ES-I3 (cell line): ENCODE results near the gene TDRD6.

ENCODE experiments used
- H3K36me3 ChIP-seq: 2 replicates; pipeline ENCODE4 v1.6.1; 2013; ENCODE audit warnings: mild to moderate bottlenecking, low read length, control low read depth, moderate library complexity; ENCODE audit not compliant: insufficient read depth
- H3K4me1 ChIP-seq: 2 replicates; pipeline ENCODE4 v1.6.1; 2013; ENCODE audit warnings: mild to moderate bottlenecking, control low read depth, low read length; ENCODE audit not compliant: insufficient read depth
- H3K9ac ChIP-seq: 2 replicates; pipeline ENCODE4 v1.6.1; 2013; ENCODE audit warnings: low read depth, mild to moderate bottlenecking, low read length, moderate library complexity
- H3K9me3 ChIP-seq: 2 replicates; pipeline ENCODE4 v1.6.1; 2013; ENCODE audit warnings: mild to moderate bottlenecking, low read length, moderate library complexity; ENCODE audit not compliant: control insufficient read depth, insufficient read depth

Gene TDRD6

GRCh38 chr6:46704562-46704961, 16.9 kb downstream of the TDRD6 start:
- no peaks in the 10 kb centered on the region for H3K9me3 ChIP-seq
- no peak overlapping the region for H3K9ac ChIP-seq
- H3K36me3 ChIP-seq = no peaks in the 10 kb centered on the region
- no peaks in the 10 kb centered on the region; the same call in 1 of the 2 replicates for H3K4me1 ChIP-seq

- Histone ChIP-seq H3K9ac (no peak overlapping the region), H3K4me1 (no peaks in the 10 kb centered on the region; the same call in 1 of the 2 replicates), H3K36me3 (no peaks in the 10 kb centered on the region), H3K9me3 (no peaks in the 10 kb centered on the region)
Observed at GRCh38 chr6:46706464-46706863, 18.8 kb downstream of the TDRD6 start.

- Histone ChIP-seq H3K4me1 (no peaks in the 10 kb centered on the region), H3K36me3 (no peaks in the 10 kb centered on the region), H3K9ac (no peak overlapping the region), H3K9me3 (no peaks in the 10 kb centered on the region)
Observed at GRCh38 chr6:46711491-46711890, 23.8 kb downstream of the TDRD6 start.

GRCh38 chr6:46715141-46715540, 27.5 kb downstream of the TDRD6 start:
- H3K4me1 ChIP-seq = no peaks in the 10 kb centered on the region
- no peaks in the 10 kb centered on the region for H3K36me3 ChIP-seq
- H3K9me3 ChIP-seq = no peaks in the 10 kb centered on the region
- no peak overlapping the region for H3K9ac ChIP-seq

GRCh38 chr6:46719099-46719498, 31.4 kb downstream of the TDRD6 start:
- Histone ChIP-seq H3K9ac (no peak overlapping the region), H3K4me1 (no peaks in the 10 kb centered on the region), H3K9me3 (no peaks in the 10 kb centered on the region), H3K36me3 (no peaks in the 10 kb centered on the region)

- no peaks in the 10 kb centered on the region for H3K36me3 ChIP-seq
- H3K9me3 ChIP-seq = no peaks in the 10 kb centered on the region
- no peak overlapping the region for H3K9ac ChIP-seq
- H3K4me1 ChIP-seq = no peaks in the 10 kb centered on the region
Observed at GRCh38 chr6:46720401-46720800, 32.7 kb downstream of the TDRD6 start.

GRCh38 chr6:46729787-46730326, 42.2 kb downstream of the TDRD6 start:
- H3K9ac ChIP-seq = no peak overlapping the region
- peaks cover 9% of the 10 kb centered on the region for H3K4me1 ChIP-seq
- no peaks in the 10 kb centered on the region for H3K36me3 ChIP-seq
- H3K9me3 ChIP-seq = no peaks in the 10 kb centered on the region

- H3K9me3 ChIP-seq = no peaks in the 10 kb centered on the region
- H3K36me3 ChIP-seq = no peaks in the 10 kb centered on the region
- H3K9ac ChIP-seq = no peak overlapping the region
- H3K4me1 ChIP-seq = peaks cover 9% of the 10 kb centered on the region
Observed at GRCh38 chr6:46730921-46731461, 43.3 kb downstream of the TDRD6 start.

GRCh38 chr6:46733341-46733801, 45.7 kb downstream of the TDRD6 start:
- Histone ChIP-seq H3K36me3 (no peaks in the 10 kb centered on the region), H3K9me3 (no peaks in the 10 kb centered on the region), H3K4me1 (peaks cover 9% of the 10 kb centered on the region), H3K9ac (no peak overlapping the region)

GRCh38 chr6:46734867-46735719, 47.4 kb downstream of the TDRD6 start, which contains the start of gene PLA2G7:
PLA2G7 (minus strand) TSS chr6:46735375; CDS start chr6:46722891, 12,484 bp downstream.
- Histone ChIP-seq H3K36me3 (no peaks in the 10 kb centered on the region), H3K9ac (peak within 1 kb of the TSS; percentile 72)

GRCh38 chr6:46735720-46736031, 48.0 kb downstream of the TDRD6 start:
- peak overlapping the region; percentile 72 for H3K9ac ChIP-seq
- H3K9me3 ChIP-seq = no peaks in the 10 kb centered on the region
- peaks cover 7% of the 10 kb centered on the region for H3K4me1 ChIP-seq
- no peaks in the 10 kb centered on the region for H3K36me3 ChIP-seq

More at GRCh38 chr6:46734867-46735719, 47.4 kb downstream of the TDRD6 start, which contains the start of gene PLA2G7:
- Histone ChIP-seq H3K4me1 (peaks cover 4% of the 10 kb centered on the region; the same call in 1 of the 2 replicates), H3K9me3 (no peaks in the 10 kb centered on the region)

- H3K9me3 ChIP-seq = no peaks in the 10 kb centered on the region
- peaks cover 8% of the 10 kb centered on the region for H3K4me1 ChIP-seq
- H3K9ac ChIP-seq = no peak overlapping the region
- H3K36me3 ChIP-seq = no peaks in the 10 kb centered on the region
Observed at GRCh38 chr6:46736906-46737305, 49.2 kb downstream of the TDRD6 start.

GRCh38 chr6:46741482-46741881, 53.8 kb downstream of the TDRD6 start:
- Histone ChIP-seq H3K9ac (no peak overlapping the region), H3K9me3 (no peaks in the 10 kb centered on the region), H3K4me1 (peaks cover 8% of the 10 kb centered on the region), H3K36me3 (no peaks in the 10 kb centered on the region)

GRCh38 chr6:46741910-46742309, 54.2 kb downstream of the TDRD6 start:
- Histone ChIP-seq H3K4me1 (peaks cover 8% of the 10 kb centered on the region), H3K9ac (no peak overlapping the region), H3K9me3 (no peaks in the 10 kb centered on the region), H3K36me3 (no peaks in the 10 kb centered on the region)
